PC-9 (cell line): ENCODE results near the gene COPZ1. TPM values are rescaled to one million over a fixed set of nuclear protein-coding genes. Genes with fewer than 3 reads are reported as not detected.
A peak's percentile ranks its signal among the peaks of the same experiment; 100 is the strongest.

Experiments
- BruUV-seq: library from RNA; stranded (reverse); fragments of 400-500 nt; replicated peaks from 2 replicates; lab custom pipeline; 2021; lab: Mats Ljungman, UMichigan
- CTCF ChIA-PET: fragments of 300-600 bp; sonication (Branson Sonifier 250); formaldehyde crosslinking; loops from one replicate; lab custom pipeline; 2022; ENCODE audit warnings: antibody characterized with exemption; lab: Charles Lee
- POLR2A ChIA-PET: fragments of 300-600 bp; sonication (Branson Sonifier 250); formaldehyde crosslinking; loops from one replicate; lab custom pipeline; 2022; ENCODE audit warnings: antibody characterized with exemption; ENCODE audit not compliant: unreplicated experiment; lab: Charles Lee
- DNase-seq, 2 experiments: peaks; one replicate each; pipeline versions ENCODE4 v3.0.0 to v3.0.0-alpha.2; 2015 to 2022; ENCODE audit warnings: mixed read lengths in 1 of 2
- H2AFZ ChIP-seq: fragments of 200-600 bp; sonication (generic); 2 replicates; pipeline ENCODE4 v1.8.1; 2017; ENCODE audit warnings: antibody characterized with exemption
- H3F3A ChIP-seq: fragments of 200-600 bp; sonication (generic); 2 replicates; pipeline ENCODE4 v1.8.1; 2017; ENCODE audit warnings: antibody characterized with exemption, mild to moderate bottlenecking, low read depth; ENCODE audit not compliant: insufficient read depth
- H3K27ac ChIP-seq: fragments of 200-600 bp; sonication (generic); 2 replicates; pipeline ENCODE4 v1.6.1; 2016; ENCODE audit warnings: mixed run types
- H3K27me3 ChIP-seq: fragments of 200-600 bp; sonication (generic); 2 replicates; pipeline ENCODE4 v1.6.1; 2016; ENCODE audit warnings: low read depth, mixed run types; ENCODE audit not compliant: insufficient read depth
- H3K36me3 ChIP-seq: fragments of 200-600 bp; sonication (generic); 2 replicates; pipeline ENCODE4 v1.6.1; 2016; ENCODE audit warnings: low read depth, mixed run types
- H3K4me1 ChIP-seq: fragments of 200-600 bp; sonication (generic); replicated peaks from 2 replicates; pipeline ENCODE4 v1.6.1; 2016; ENCODE audit warnings: mixed run types; ENCODE audit not compliant: insufficient read depth
- H3K4me2 ChIP-seq: fragments of 200-600 bp; sonication (generic); 2 replicates; pipeline ENCODE4 v1.6.1; 2017; ENCODE audit warnings: mixed run types
- H3K4me3 ChIP-seq: fragments of 200-600 bp; sonication (generic); 2 replicates; pipeline ENCODE4 v1.6.1; 2016; ENCODE audit warnings: mixed run types
- H3K79me2 ChIP-seq: fragments of 200-600 bp; sonication (generic); 2 replicates; pipeline ENCODE4 v1.6.1; 2017; ENCODE audit warnings: low read depth, mixed run types
- H3K9me2 ChIP-seq: fragments of 200-600 bp; sonication (generic); 2 replicates; pipeline ENCODE4 v1.8.1; 2017; ENCODE audit warnings: mild to moderate bottlenecking; ENCODE audit not compliant: insufficient read depth
- H3K9me3 ChIP-seq: fragments of 200-600 bp; sonication (generic); 2 replicates; pipeline ENCODE4 v1.8.1; 2016; ENCODE audit warnings: low read depth; ENCODE audit not compliant: insufficient read depth
- H4K20me1 ChIP-seq: fragments of 200-600 bp; sonication (generic); 2 replicates; pipeline ENCODE4 v1.8.1; 2017; ENCODE audit not compliant: insufficient read depth
- CTCF ChIP-seq: fragments of 200-600 bp; sonication (generic); conservative IDR thresholded peaks from 2 replicates; pipeline ENCODE4 v1.6.1; 2017; ENCODE audit warnings: mixed run types, antibody characterized with exemption, mild to moderate bottlenecking, moderate library complexity
- EZH2 ChIP-seq: fragments of 200-600 bp; sonication (generic); IDR thresholded peaks from 2 replicates; pipeline ENCODE4 v1.8.0; 2017; ENCODE audit warnings: antibody characterized with exemption, low read depth
- intact Hi-C: fragments of 100-400 bp; cut with micrococcal nuclease; formaldehyde crosslinking; loops from one replicate; pipeline ENCODE4 v1.10.0; 2022; ENCODE audit not compliant: unreplicated experiment
- total RNA-seq: library from RNA; stranded (reverse); gene quantifications from 2 replicates; pipeline ENCODE4 v1.2.3, GENCODE V29; 2021

The COPZ1 gene
- total RNA-seq, 1 experiment from 2014 or later: 232 TPM

GRCh38 chr12:54301428-54302048 is 23.4 kb upstream of the COPZ1 start:
- H3K36me3 ChIP-seq: no peaks in the 10 kb centered on the region
- H3K4me1 ChIP-seq: peaks cover 47% of the 10 kb centered on the region
- no TSS peak for BruUV-seq
- H3K4me3 ChIP-seq: peak overlapping the region; percentile 46; the same call in 1 of the 2 replicates
- H2AFZ ChIP-seq: no peak overlapping the region; the same call in 1 of the 2 replicates
- TF ChIP-seq CTCF: no peak
- TF ChIP-seq EZH2: no peak
- H3K4me2 ChIP-seq: peak overlapping the region; percentile 81
- intact Hi-C loops: no loop called here
- DNase-seq: no peak
- H3K27me3 ChIP-seq: no peaks in the 10 kb centered on the region
- H3F3A ChIP-seq: peaks cover 30% of the 10 kb centered on the region
- CTCF ChIA-PET: interaction anchor here (0.6 to 2.3 kb wide), 5 partner anchors 20 to 1423 kb away, joined by 3 to 16 read pairs (median 6); partner anchors contain the start of gene COPZ1
- no peaks in the 10 kb centered on the region for H3K9me3 ChIP-seq
- no peaks in the 10 kb centered on the region for H4K20me1 ChIP-seq
- POLR2A ChIA-PET: interaction anchor here (0.6 to 1.1 kb wide), 3 partner anchors 13 to 24 kb away, joined by 3 to 43 read pairs (median 9); partner anchors contain the start of genes CBX5 and COPZ1
- H3K79me2 ChIP-seq: no peaks in the 10 kb centered on the region
- no peaks in the 10 kb centered on the region for H3K9me2 ChIP-seq
- H3K27ac ChIP-seq: no peak overlapping the region

DNA sequence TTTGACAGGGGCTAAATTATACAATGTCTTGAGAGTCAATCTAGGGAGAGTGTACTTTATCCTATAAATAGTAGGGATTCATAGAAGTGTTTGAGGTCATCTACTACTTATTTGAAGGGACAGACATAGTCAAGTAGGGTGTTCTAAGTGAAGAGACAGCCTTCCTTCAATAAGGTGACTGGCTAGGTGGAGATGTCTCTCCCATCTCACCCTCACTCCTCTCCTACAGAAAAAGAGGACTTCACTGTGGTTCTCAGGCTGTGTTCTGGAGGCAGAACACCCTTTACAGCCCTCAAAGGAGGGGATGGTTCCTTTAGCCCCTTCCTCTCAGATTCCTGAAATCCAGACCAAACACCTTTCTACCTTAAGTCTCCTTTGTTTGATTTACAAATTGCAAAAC is 21.3 kb upstream of the COPZ1 start:
- Histone ChIP-seq H3K79me2 (no peaks in the 10 kb centered on the region), H3K36me3 (no peaks in the 10 kb centered on the region), H3K9me2 (no peaks in the 10 kb centered on the region), H3K27ac (no peak overlapping the region), H3K27me3 (no peaks in the 10 kb centered on the region), H3K4me3 (no peak overlapping the region), H3K9me3 (no peaks in the 10 kb centered on the region), H3F3A (peaks cover 40% of the 10 kb centered on the region; the same call in 1 of the 2 replicates), H3K4me2 (peak overlapping the region; percentile 71), H3K4me1 (peaks cover 57% of the 10 kb centered on the region), H4K20me1 (no peaks in the 10 kb centered on the region), H2AFZ (no peak overlapping the region)
- DNase-seq: no peak
- ChIA-PET POLR2A (interaction anchor here (0.6 kb wide), 2 partner anchors 17 to 573 kb away, joined by 5 read pairs; no protein-coding TSS in a partner anchor), CTCF (interaction anchor here (0.7 kb wide), 1 partner anchor 17 kb away, joined by 9 read pairs; no protein-coding TSS in a partner anchor)
- TF ChIP-seq EZH2 (no peak), CTCF (no peak)
- intact Hi-C loops: no loop called here
- no TSS peak for BruUV-seq

DNA sequence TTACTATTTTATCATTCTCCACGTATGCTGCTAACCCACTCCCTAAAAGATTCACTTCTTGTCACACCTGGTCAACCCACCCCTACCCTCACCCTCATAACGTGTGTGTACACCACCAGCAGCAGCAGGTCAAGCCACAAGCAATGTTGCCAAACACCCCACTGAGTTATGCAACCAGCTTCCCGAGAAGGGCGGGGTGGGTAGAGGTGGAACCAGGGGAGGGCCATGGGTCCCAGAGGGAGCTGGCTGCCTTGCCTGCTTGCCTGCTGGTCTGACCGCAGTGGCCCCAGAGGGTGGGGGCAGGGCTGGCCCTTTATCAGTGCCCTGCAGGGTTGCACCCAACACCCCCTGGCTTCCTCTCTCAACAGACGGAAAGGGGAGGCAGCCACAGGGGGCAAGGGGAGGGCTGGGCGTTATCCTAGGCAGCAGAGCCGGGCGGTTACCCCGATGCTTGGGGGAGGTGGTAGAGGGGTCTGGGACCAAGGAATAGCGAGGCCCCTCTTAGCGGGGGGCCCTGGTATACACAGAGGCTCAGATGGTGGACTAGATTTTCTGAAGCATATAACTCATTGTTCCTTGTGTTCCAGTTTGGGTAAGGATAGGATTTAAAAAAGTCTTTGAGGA is 20.6 kb upstream of the COPZ1 start:
- H3K27me3 ChIP-seq: no peaks in the 10 kb centered on the region
- CTCF ChIA-PET: interaction anchor here (0.6 to 1.2 kb wide), 3 partner anchors 17 to 21 kb away, joined by 3 to 10 read pairs (median 9); partner anchors contain the start of gene COPZ1
- peaks cover 36% of the 10 kb centered on the region; the same call in 1 of the 2 replicates for H3F3A ChIP-seq
- peak overlapping the region; percentile 71 for H3K4me2 ChIP-seq
- peaks cover 57% of the 10 kb centered on the region for H3K4me1 ChIP-seq
- no peaks in the 10 kb centered on the region for H4K20me1 ChIP-seq
- H3K9me2 ChIP-seq: no peaks in the 10 kb centered on the region
- peak; percentile 79 to 82 for DNase-seq
- POLR2A ChIA-PET: interaction anchor here (0.6 to 0.7 kb wide), 4 partner anchors 17 to 573 kb away, joined by 3 to 6 read pairs (median 5); partner anchors contain the start of gene COPZ1
- BruUV-seq: no TSS peak
- no peaks in the 10 kb centered on the region for H3K79me2 ChIP-seq
- no peak overlapping the region for H3K27ac ChIP-seq
- intact Hi-C loops: no loop called here
- H2AFZ ChIP-seq: no peak overlapping the region
- no peaks in the 10 kb centered on the region for H3K9me3 ChIP-seq
- no peaks in the 10 kb centered on the region for H3K36me3 ChIP-seq
- TF ChIP-seq CTCF (no peak), EZH2 (no peak)
- H3K4me3 ChIP-seq: peak overlapping the region; percentile 26; the same call in 1 of the 2 replicates
